Measurements from ENCODE around the gene UGCG.

The UGCG gene

DNA sequence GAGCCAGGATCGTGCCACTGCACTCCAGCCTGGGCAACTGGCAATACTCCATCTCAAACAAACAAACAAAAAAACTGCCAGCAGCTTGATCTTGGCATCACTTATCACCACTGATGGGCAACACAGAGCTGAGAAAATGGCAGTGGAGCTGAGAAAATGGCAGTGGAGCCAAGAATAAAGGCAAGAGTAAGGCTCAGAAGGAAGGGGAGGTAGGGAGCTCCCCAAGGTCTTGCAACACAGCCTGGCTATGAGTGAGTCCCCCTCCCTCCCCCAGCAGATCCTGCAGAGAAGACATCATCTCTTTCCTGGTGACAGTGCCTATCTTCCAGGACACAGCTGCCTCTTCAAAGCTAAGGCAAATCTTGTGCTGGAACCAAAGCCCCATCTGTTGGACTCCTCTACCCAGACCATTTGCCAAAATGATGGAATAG lies 70.3 kb downstream of the UGCG start:
- TF ChIP-seq, protein P1, sequence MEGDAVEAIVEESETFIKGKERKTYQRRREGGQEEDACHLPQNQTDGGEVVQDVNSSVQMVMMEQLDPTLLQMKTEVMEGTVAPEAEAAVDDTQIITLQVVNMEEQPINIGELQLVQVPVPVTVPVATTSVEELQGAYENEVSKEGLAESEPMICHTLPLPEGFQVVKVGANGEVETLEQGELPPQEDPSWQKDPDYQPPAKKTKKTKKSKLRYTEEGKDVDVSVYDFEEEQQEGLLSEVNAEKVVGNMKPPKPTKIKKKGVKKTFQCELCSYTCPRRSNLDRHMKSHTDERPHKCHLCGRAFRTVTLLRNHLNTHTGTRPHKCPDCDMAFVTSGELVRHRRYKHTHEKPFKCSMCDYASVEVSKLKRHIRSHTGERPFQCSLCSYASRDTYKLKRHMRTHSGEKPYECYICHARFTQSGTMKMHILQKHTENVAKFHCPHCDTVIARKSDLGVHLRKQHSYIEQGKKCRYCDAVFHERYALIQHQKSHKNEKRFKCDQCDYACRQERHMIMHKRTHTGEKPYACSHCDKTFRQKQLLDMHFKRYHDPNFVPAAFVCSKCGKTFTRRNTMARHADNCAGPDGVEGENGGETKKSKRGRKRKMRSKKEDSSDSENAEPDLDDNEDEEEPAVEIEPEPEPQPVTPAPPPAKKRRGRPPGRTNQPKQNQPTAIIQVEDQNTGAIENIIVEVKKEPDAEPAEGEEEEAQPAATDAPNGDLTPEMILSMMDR (IDR thresholded peaks at IDR 0.05; ENCODE audit: low read depth, low read length, missing control alignments): no peak

DNA sequence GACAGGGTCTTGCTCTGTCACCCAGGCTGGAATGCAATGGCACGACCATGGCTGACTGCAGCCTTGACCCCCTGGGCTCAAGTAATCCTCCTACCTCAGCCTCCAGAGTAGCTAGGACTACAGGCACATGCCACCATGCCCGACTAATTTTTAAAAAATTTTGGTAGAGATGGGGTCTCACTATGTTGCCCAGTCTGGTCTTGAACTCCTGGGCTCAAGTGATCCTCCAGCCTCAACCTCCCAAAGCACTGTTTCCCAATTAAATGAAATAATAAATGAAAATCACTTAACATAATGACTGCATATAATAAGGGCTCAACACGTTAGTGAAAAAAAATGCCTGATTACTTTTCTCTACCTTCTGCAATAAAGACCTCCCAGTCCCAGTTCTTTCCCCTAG lies 71.0 kb downstream of the UGCG start:
- TF ChIP-seq, protein P1 (IDR thresholded peaks at IDR 0.05; ENCODE audit: low read depth, low read length, missing control alignments): no peak
- no peak for DNase-seq (ENCODE audit: low read depth)
- H3K4me3 ChIP-seq (ENCODE audit: low read depth, low read length): no peak overlapping the region
- in situ Hi-C loops (cut with HindIII; ENCODE audit: low sequenced_read_pairs): no loop called here

More for the DNA sequence above, 70.3 kb downstream of the UGCG start:
- no peak for DNase-seq (ENCODE audit: low read depth)
- in situ Hi-C loops (cut with HindIII; ENCODE audit: low sequenced_read_pairs): no loop called here
- no peak overlapping the region for H3K4me3 ChIP-seq (ENCODE audit: low read depth, low read length)

DNA sequence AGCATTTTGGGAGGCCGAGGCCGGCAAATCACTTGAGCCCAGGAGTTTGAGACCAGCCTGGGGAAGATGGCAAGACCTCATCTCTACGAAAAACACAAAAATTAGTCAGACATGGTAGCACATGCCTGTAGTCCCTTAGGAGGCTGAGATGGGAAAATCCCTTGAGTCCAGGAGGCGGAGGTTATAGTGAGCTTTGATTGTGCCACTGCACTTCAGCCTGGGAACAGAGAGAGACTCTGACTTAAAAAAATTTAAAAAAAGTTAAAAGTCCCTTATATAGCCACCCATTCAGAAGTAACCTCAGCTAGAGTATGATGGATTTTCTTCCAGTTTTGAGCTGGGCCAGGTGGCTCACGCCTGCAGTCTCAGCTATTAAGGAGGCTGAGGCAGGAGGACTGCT lies 72.4 kb downstream of the UGCG start:
- TF ChIP-seq, protein P1 (IDR thresholded peaks at IDR 0.05; ENCODE audit: low read depth, low read length, missing control alignments): no peak
- H3K4me3 ChIP-seq (ENCODE audit: low read depth, low read length): no peak overlapping the region
- in situ Hi-C loops (cut with HindIII; ENCODE audit: low sequenced_read_pairs): no loop called here
- no peak for DNase-seq (ENCODE audit: low read depth)

DNA sequence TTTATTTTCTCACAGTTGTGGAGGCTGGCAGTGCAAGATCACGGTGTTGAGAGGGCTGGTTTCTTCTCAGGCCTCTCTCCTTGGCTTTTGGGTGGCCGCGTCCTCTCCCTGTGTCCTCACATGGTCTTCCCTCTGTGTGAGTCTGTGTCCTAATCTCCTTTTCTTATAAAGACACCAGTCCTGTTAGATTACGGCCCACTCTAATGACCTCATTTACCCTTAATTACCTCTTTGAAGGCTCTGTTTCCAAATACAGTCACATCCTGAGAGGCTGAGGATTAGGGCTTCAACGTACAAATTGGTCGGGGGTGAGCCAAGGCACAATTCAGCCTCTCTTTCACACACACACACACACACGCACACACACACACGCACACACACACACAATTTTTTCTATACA lies 73.0 kb downstream of the UGCG start:
- in situ Hi-C loops (cut with HindIII; ENCODE audit: low sequenced_read_pairs): no loop called here
- TF ChIP-seq, protein P1 (IDR thresholded peaks at IDR 0.05; ENCODE audit: low read depth, low read length, missing control alignments): no peak
- DNase-seq (ENCODE audit: low read depth): no peak
- H3K4me3 ChIP-seq (ENCODE audit: low read depth, low read length): no peak overlapping the region

DNA sequence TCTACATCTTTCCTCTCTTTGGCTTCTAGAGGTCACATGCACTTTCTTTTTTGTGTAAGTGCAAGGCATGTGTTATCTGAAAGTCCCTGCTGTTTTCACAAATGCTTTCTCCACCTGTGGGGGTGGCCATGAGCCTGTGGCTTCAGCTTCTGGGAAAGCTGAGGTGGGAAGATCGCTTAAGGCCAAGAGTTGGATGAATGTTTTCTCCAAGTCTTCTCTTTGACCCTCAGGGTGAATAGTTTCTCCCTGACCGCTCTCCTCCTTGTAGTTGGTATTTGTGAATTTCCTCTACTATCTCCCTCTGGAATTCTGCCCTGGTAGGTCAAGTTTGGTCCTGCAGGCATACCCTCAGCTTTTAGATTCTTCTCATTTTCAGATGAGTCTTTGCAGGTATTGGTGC lies 74.2 kb downstream of the UGCG start:
- H3K4me3 ChIP-seq (ENCODE audit: low read depth, low read length): no peak overlapping the region
- TF ChIP-seq, protein P1 (IDR thresholded peaks at IDR 0.05; ENCODE audit: low read depth, low read length, missing control alignments): no peak
- in situ Hi-C loops (cut with HindIII; ENCODE audit: low sequenced_read_pairs): no loop called here
- DNase-seq (ENCODE audit: low read depth): no peak

DNA sequence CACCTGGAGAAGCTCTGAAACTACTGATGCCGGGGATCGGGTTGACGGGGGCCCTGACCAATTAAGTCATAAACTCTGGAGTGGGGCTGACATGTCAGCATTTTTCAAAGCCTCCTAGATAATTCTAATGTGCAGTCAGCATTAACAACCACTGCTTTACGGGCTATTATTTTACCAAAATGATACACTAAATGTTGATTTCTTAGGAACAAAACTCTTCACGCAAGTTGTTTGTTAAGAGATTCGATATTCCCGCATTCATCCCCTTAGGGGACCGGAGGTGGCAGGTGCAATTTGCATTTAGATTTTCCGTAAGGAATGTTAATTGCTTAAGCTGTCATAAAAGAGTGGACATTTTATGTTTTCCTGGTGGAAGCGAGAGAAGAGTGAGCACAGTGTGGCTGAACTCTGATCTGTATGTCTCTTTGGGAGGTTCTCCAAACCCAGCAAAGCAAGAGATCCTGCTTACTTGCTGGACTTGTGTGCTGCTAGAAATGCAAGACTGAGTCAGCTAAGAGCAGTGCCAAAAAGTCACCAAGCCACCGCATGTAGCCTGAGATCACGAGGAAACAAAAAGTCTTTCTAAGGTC lies 77.6 kb downstream of the UGCG start:
- H3K4me3 ChIP-seq (ENCODE audit: low read depth, low read length): no peak overlapping the region
- DNase-seq (ENCODE audit: low read depth): no peak
- in situ Hi-C loops (cut with HindIII; ENCODE audit: low sequenced_read_pairs): no loop called here
- TF ChIP-seq, protein P1 (IDR thresholded peaks at IDR 0.05; ENCODE audit: low read depth, low read length, missing control alignments): no peak
